Caco-2 (cell line): ENCODE measurements around the gene EPHB2. TPM values are rescaled to one million over a fixed set of nuclear protein-coding genes. Genes with fewer than 3 reads are reported as not detected.

ENCODE experiments used
- BruUV-seq: library from RNA; stranded (reverse); fragments of 400-500 nt; replicated peaks from 2 replicates; lab custom pipeline; 2021; lab: Mats Ljungman, UMichigan
- CTCF ChIA-PET: fragments of 300-600 bp; sonication (Branson Sonifier 250); formaldehyde crosslinking; loops from one replicate; lab custom pipeline; 2022; ENCODE audit warnings: antibody characterized with exemption; lab: Charles Lee
- POLR2A ChIA-PET: fragments of 300-600 bp; sonication (Branson Sonifier 250); formaldehyde crosslinking; loops from one replicate; lab custom pipeline; 2022; ENCODE audit warnings: antibody characterized with exemption; lab: Charles Lee
- DNase-seq, 2 experiments: peaks; one replicate each; pipeline versions ENCODE4 v3.0.0 to v3.0.0-alpha.2; 2020 to 2022
- H3K27me3 ChIP-seq: replicated peaks from 2 replicates; pipeline ENCODE4 v1.6.0; 2011; ENCODE audit warnings: low read length; ENCODE audit not compliant: control insufficient read depth, insufficient read depth
- H3K36me3 ChIP-seq: 2 replicates; pipeline ENCODE4 v1.5.1; 2011; ENCODE audit warnings: low read length; ENCODE audit not compliant: control insufficient read depth, insufficient read depth
- H3K4me1 ChIP-seq: fragments of 250-450 bp; sonication (Bioruptor Pico); 2 replicates; pipeline ENCODE4 v1.5.1; 2020; ENCODE audit warnings: mild to moderate bottlenecking
- H3K4me3 ChIP-seq: 2 replicates; pipeline ENCODE4 v1.5.1; 2011; ENCODE audit warnings: low read depth, mild to moderate bottlenecking, control low read depth, low read length
- H3K9me3 ChIP-seq: fragments of 250-450 bp; sonication (Bioruptor Pico); 2 replicates; pipeline ENCODE4 v1.5.1; 2020; ENCODE audit warnings: mild to moderate bottlenecking, moderate library complexity
- H3K27ac Mint-ChIP-seq: one replicate; pipeline ENCODE4 v1.8.0; 2022; ENCODE audit warnings: mixed read lengths; ENCODE audit not compliant: unreplicated experiment
- H3K27me3 Mint-ChIP-seq: one replicate; pipeline ENCODE4 v1.8.0; 2022; ENCODE audit warnings: mixed read lengths; ENCODE audit not compliant: insufficient read depth, unreplicated experiment
- H3K36me3 Mint-ChIP-seq: one replicate; pipeline ENCODE4 v1.8.0; 2022; ENCODE audit warnings: mild to moderate bottlenecking, mixed read lengths; ENCODE audit not compliant: insufficient read depth, unreplicated experiment
- H3K4me1 Mint-ChIP-seq: one replicate; pipeline ENCODE4 v1.8.0; 2022; ENCODE audit warnings: low read depth, mixed read lengths; ENCODE audit not compliant: unreplicated experiment
- H3K4me3 Mint-ChIP-seq: one replicate; pipeline ENCODE4 v1.8.0; 2022; ENCODE audit warnings: mild to moderate bottlenecking, moderate library complexity, mixed read lengths; ENCODE audit not compliant: unreplicated experiment
- H3K9me3 Mint-ChIP-seq: one replicate; pipeline ENCODE4 v1.8.0; 2022; ENCODE audit warnings: mixed read lengths; ENCODE audit not compliant: unreplicated experiment
- intact Hi-C: fragments of 100-400 bp; cut with micrococcal nuclease; formaldehyde crosslinking; loops from one replicate; pipeline ENCODE4 v1.10.0; 2022; ENCODE audit not compliant: unreplicated experiment
- total RNA-seq: library from RNA; stranded (reverse); gene quantifications from 2 replicates; pipeline ENCODE4 v1.2.3, GENCODE V29; 2022
- TF ChIP-seq, protein P1 (sequence below), 2 experiments: fragments of 200-600 bp in 1 of 2; IDR thresholded peaks; 1 replicate in 1 of 2; 2 replicates in 1 of 2; pipeline versions ENCODE4 v1.5.1 to v1.8.0; 2011 to 2022; ENCODE audit warnings: antibody characterized with exemption in 1 of 2, control low read depth in 1 of 2, inconsistent platforms in 1 of 2, low read depth in 1 of 2, low read length in 1 of 2, mild to moderate bottlenecking in 1 of 2, moderate library complexity in 1 of 2; ENCODE audit not compliant: insufficient read depth in 1 of 2, severe bottlenecking in 1 of 2, unreplicated experiment in 1 of 2

Gene EPHB2
- total RNA-seq, 1 experiment from 2014 or later, result 30.1 TPM

DNA sequence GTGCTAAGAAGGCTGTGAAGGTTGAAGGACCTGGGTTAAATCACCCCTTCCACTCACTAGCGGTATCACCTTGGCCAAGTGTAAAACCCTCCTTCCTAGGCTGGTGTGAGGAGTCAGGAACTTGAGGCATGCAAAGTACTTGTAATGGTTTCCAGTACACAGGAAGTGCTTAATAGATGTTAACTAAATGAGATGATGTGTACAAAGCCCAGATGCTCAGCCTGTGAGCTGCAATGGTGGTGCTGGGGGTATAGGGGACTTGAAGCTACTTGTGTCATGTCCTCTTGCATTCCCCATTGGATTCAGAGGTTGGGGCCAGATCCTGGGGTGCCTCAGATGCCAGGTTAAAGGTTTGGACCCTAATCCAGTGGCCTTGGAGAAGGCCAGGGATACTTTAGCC is 75.5 kb downstream of the EPHB2 start:
- intact Hi-C loops, result no loop called here
- H3K9me3 Mint-ChIP-seq, result no peaks in the 10 kb centered on the region
- peaks cover 19% of the 10 kb centered on the region for H3K4me1 Mint-ChIP-seq
- H3K27me3 Mint-ChIP-seq, result no peaks in the 10 kb centered on the region
- Histone ChIP-seq H3K27me3 (no peaks in the 10 kb centered on the region), H3K36me3 (no peaks in the 10 kb centered on the region; the same call in 1 of the 2 replicates), H3K4me1 (0 out of 2 replicates have a peak, but pooled peaks cover 3% of the 10 kb centered on the region), H3K9me3 (no peaks in the 10 kb centered on the region), H3K4me3 (no peak overlapping the region)
- ChIA-PET POLR2A (no interaction called here), CTCF (no interaction called here)
- no peak overlapping the region for H3K4me3 Mint-ChIP-seq
- no TSS peak for BruUV-seq
- H3K36me3 Mint-ChIP-seq, result peaks cover 5% of the 10 kb centered on the region
- DNase-seq, result no peak
- TF ChIP-seq, protein P1, sequence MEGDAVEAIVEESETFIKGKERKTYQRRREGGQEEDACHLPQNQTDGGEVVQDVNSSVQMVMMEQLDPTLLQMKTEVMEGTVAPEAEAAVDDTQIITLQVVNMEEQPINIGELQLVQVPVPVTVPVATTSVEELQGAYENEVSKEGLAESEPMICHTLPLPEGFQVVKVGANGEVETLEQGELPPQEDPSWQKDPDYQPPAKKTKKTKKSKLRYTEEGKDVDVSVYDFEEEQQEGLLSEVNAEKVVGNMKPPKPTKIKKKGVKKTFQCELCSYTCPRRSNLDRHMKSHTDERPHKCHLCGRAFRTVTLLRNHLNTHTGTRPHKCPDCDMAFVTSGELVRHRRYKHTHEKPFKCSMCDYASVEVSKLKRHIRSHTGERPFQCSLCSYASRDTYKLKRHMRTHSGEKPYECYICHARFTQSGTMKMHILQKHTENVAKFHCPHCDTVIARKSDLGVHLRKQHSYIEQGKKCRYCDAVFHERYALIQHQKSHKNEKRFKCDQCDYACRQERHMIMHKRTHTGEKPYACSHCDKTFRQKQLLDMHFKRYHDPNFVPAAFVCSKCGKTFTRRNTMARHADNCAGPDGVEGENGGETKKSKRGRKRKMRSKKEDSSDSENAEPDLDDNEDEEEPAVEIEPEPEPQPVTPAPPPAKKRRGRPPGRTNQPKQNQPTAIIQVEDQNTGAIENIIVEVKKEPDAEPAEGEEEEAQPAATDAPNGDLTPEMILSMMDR (IDR thresholded peaks at IDR 0.05; ENCODE audit: insufficient read depth in 1 of 2, low read depth in 1 of 2, low read length in 1 of 2, severe bottlenecking in 1 of 2, unreplicated experiment in 1 of 2), result no peak
- H3K27ac Mint-ChIP-seq, result no peak overlapping the region

DNA sequence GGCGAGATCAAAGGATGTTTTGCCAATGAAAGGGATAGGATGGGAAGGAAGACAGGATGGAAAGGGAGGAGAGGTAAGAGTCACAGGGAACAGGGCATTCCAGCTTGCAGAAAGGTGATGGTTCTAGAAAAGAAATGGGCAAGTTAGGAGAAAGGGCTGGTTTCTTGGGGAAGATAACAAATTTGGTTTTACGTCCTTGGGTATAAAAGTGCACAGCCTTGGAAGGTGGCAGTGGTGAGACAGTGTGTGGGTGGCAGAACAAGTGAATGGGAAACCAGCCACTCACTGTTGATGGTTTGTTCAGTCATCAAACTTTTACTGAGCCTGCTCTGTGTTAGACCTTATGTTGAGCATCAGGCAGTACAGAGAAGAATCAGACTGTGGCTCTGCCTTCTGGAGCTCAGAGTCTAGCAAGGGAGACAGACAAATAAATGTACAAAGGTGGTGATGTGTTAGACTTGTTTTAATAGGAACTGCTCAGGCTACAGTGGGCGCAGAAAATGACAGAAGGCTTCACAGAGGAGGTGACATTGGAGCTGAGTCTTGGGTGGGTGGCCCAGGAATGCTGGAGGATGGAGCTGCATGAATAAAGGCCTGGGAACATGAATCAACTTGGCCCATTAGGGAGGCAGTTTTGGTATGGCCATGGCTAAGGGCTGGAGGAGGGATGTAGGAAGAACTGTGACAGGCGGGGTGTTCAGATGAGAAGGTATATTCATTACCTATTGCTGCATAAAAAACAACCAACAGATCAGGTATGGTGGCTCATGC is 76.3 kb downstream of the EPHB2 start:
- no peaks in the 10 kb centered on the region for H3K9me3 Mint-ChIP-seq
- no peaks in the 10 kb centered on the region for H3K27me3 Mint-ChIP-seq
- no peak overlapping the region for H3K27ac Mint-ChIP-seq

DNA sequence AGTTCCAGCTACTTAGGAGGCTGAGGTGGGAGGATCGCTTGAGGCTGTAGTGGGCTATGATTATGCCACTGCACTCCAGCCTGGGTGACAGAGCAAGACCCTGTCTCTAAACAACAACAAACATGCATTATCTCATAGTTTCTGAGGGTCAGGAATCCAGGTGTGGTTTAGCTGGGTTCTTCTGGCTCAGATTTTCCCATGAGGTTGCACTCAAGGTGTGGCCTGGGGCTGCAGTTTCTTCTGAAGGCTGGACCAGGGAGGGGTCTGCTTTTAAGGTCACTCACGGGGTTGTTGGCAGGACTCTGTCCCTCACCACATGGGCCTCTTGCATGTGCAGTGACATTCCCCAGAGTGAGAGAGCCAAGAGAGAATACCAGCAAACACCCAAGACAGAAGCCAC is 77.0 kb downstream of the EPHB2 start:
- H3K9me3 ChIP-seq, result no peaks in the 10 kb centered on the region
- peaks cover 6% of the 10 kb centered on the region for H3K36me3 Mint-ChIP-seq
- no peak overlapping the region for H3K4me3 ChIP-seq
- H3K27me3 Mint-ChIP-seq, result no peaks in the 10 kb centered on the region
- TF ChIP-seq, protein P1 (IDR thresholded peaks at IDR 0.05; ENCODE audit: insufficient read depth in 1 of 2, low read depth in 1 of 2, low read length in 1 of 2, severe bottlenecking in 1 of 2, unreplicated experiment in 1 of 2), result no peak
- peaks cover 16% of the 10 kb centered on the region; the same call in 1 of the 2 replicates for H3K4me1 ChIP-seq
- H3K9me3 Mint-ChIP-seq, result no peaks in the 10 kb centered on the region
- H3K4me1 Mint-ChIP-seq, result peaks cover 20% of the 10 kb centered on the region
- CTCF ChIA-PET, result no interaction called here
- H3K4me3 Mint-ChIP-seq, result no peak overlapping the region
- H3K27ac Mint-ChIP-seq, result no peak overlapping the region
- H3K36me3 ChIP-seq, result no peaks in the 10 kb centered on the region; the same call in 1 of the 2 replicates
- intact Hi-C loops, result no loop called here
- DNase-seq, result no peak
- POLR2A ChIA-PET, result no interaction called here
- BruUV-seq, result no TSS peak
- no peaks in the 10 kb centered on the region for H3K27me3 ChIP-seq

More for the DNA sequence above, 76.3 kb downstream of the EPHB2 start:
- H3K36me3 ChIP-seq, result no peaks in the 10 kb centered on the region; the same call in 1 of the 2 replicates
- peaks cover 5% of the 10 kb centered on the region for H3K36me3 Mint-ChIP-seq
- no peak overlapping the region for H3K4me3 ChIP-seq
- intact Hi-C loops, result no loop called here
- CTCF ChIA-PET, result no interaction called here
- no TSS peak for BruUV-seq
- peaks cover 8% of the 10 kb centered on the region; the same call in 1 of the 2 replicates for H3K4me1 ChIP-seq
- no peaks in the 10 kb centered on the region for H3K27me3 ChIP-seq
- DNase-seq, result no peak
- TF ChIP-seq, protein P1 (IDR thresholded peaks at IDR 0.05; ENCODE audit: insufficient read depth in 1 of 2, low read depth in 1 of 2, low read length in 1 of 2, severe bottlenecking in 1 of 2, unreplicated experiment in 1 of 2), result no peak
- peaks cover 19% of the 10 kb centered on the region for H3K4me1 Mint-ChIP-seq
- POLR2A ChIA-PET, result no interaction called here
- H3K9me3 ChIP-seq, result no peaks in the 10 kb centered on the region
- H3K4me3 Mint-ChIP-seq, result no peak overlapping the region
